ENCODE data around the gene PTPRE.

Gene PTPRE

DNA sequence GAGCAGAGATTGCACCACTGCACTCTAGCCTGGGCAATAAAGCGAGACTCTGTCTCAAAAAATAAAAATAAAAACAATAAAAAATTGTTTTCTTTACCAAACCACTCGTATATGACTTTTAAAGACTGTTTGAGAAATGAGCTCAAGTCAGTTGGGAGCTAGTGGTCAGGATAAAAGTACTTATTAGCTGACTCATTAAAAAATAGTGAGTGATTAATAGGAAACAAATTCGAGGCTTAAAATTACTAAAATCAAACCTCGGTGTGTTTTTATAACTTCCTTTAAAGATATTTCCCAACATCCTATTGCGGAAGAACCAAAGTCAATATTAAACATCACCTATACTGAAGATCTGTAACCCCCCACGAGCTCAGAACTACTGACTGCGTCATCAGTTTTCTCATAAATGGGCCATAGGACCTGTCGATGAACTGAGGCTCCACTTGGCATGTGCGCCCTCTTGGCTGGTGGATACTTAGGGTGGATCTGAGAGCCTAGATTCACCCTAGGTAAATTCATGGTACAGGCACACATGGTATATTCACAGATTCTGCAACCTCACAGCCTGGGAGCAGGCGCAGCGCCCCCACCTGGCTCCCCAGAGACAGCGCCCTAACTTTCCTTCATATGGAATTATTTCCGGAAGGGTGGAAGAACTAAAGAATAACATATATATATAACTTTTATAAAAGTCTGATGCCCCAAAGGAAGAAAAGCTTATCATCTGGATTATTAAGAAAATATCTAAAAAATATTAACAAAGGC, 210.1 kb downstream of the PTPRE start:
- TF ChIP-seq, protein P1, sequence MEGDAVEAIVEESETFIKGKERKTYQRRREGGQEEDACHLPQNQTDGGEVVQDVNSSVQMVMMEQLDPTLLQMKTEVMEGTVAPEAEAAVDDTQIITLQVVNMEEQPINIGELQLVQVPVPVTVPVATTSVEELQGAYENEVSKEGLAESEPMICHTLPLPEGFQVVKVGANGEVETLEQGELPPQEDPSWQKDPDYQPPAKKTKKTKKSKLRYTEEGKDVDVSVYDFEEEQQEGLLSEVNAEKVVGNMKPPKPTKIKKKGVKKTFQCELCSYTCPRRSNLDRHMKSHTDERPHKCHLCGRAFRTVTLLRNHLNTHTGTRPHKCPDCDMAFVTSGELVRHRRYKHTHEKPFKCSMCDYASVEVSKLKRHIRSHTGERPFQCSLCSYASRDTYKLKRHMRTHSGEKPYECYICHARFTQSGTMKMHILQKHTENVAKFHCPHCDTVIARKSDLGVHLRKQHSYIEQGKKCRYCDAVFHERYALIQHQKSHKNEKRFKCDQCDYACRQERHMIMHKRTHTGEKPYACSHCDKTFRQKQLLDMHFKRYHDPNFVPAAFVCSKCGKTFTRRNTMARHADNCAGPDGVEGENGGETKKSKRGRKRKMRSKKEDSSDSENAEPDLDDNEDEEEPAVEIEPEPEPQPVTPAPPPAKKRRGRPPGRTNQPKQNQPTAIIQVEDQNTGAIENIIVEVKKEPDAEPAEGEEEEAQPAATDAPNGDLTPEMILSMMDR (IDR thresholded peaks at IDR 0.05; ENCODE audit: insufficient read depth, missing control alignments), result no peak
- no peak for FAIRE-seq
- DNase-seq (ENCODE audit: insufficient read length, low spot score), result no peak

DNA sequence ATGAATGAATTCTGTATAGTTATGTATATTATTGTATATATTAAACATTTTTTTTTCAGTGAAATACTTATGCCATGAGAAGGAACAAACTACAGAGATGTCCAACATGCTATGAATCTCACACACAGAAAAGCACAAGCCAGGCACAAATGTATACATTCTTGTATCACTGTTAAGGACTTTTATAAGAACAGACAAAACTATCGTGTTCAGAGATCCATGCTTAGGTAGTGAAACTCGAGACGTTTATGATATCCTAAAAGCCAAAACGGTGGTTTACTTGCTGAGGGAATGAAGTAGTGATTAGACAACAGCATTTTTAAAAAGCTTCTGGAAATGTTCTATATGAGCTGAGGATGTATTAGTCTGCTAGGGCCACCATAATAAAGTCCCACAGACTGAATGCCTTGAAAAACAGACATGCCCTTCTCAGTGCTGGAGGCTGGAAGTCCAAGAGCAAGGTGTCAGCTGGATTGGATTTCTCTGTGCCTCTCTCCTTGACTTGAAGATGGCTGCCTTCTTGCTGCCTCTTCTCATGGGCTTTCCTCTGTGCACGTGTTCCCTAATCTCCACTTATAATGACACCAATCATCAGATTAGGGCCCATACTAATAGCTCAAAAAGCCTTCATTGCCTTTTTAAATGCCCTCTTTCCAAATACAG, 215.0 kb downstream of the PTPRE start:
- FAIRE-seq, result no peak
- TF ChIP-seq, protein P1 (IDR thresholded peaks at IDR 0.05; ENCODE audit: insufficient read depth, missing control alignments), result no peak

DNA sequence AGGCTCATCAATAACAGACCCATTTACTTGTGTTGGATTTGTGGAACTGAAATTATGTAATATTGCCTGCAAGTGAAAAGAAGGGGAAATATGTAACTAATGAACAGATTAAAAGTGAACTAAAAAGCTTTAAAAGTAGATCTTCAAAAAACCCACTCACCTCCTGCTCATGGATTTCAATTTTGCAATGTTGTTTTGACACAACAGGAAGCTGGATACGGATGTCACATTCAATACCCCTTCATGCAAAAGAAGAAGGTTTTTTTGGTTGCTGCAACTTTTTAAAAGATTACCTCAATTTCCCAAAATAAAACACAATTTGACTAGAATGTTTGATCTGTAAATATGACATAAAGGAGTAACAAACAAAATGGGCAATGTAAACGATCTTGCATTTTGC, 216.0 kb downstream of the PTPRE start:
- TF ChIP-seq, protein P1 (IDR thresholded peaks at IDR 0.05; ENCODE audit: insufficient read depth, missing control alignments), result no peak
- DNase-seq (ENCODE audit: insufficient read length, low spot score) (no peak), FAIRE-seq (no peak)

More for the DNA sequence above, 215.0 kb downstream of the PTPRE start:
- DNase-seq (ENCODE audit: insufficient read length, low spot score), result peak; percentile 23

DNA sequence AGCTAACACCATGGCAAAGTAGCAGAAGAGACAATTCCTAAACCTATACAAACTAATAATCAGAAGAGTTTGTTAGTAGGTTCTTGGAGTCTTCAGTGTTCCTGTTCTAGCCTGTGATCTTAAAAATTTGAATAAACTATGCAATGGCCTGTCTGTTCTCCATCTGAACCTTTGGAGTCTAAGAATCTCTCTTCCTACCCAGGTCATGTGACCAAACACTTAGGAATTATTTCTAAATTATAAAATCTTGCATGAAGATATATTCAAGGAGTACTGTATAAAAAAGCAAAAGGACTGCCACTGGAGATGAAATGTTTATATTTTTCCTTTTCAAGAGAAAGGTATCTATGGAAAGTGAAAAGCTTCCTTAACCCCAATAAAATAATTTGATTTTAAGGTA, 216.9 kb downstream of the PTPRE start:
- TF ChIP-seq, protein P1 (IDR thresholded peaks at IDR 0.05; ENCODE audit: insufficient read depth, missing control alignments), result no peak
- FAIRE-seq, result no peak

DNA sequence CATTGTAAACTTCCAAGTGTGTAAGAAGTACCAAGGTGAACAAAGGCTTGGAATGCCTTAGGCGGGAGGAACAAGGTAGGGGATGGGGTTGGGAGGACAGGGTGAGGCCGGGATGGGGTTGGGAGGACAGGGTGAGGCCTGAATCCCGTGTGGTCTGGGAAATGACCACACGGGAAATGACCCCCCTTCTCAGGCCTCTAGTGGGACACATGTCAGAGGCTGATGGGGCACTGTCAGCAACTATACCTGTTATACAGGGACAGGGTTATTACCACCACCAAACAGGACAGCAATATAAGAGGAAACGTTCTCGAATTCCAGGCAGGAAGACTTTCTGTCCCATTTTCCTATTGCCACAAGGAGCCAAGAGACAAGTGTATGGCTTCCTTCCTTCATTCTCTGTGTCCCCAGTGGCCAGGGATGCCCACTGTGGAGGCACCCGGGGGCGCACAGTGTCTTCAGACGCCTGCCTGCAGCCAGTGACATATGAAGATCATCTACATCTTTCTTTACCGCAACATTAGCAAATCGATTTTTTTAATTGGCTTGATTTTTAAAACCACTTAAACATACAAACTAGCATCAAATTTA, 218.0 kb downstream of the PTPRE start:
- TF ChIP-seq, protein P1 (IDR thresholded peaks at IDR 0.05; ENCODE audit: insufficient read depth, missing control alignments), result no peak
- FAIRE-seq, result no peak
- no peak for DNase-seq (ENCODE audit: insufficient read length, low spot score)

More for the DNA sequence above, 216.9 kb downstream of the PTPRE start:
- no peak for DNase-seq (ENCODE audit: insufficient read length, low spot score)

DNA sequence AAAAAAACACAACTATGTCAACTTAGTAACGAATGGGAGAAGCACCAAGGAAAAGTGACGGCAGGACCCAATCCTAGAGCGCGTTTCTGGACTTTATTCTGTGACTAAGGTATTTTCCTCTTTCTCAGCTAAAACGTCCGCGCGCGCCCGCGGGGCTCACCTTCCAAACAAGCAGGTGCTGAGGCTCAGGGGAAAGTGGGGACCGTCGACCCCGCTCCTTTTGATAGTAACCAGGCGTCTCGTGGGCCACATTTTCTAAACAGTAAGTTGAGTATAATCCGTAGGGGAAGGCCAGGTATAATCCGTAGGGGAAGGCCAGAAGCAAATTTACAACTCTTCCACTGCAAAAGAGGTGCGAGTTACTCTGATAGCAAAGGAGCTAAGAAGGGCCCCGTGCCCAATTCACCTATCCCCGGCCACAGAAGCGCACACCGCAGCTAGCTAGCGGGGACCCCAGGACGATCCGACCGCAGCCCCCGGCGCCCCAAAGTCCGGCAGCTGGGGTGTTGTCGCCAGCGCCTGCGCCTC, 218.6 kb downstream of the PTPRE start:
- TF ChIP-seq, protein P1 (IDR thresholded peaks at IDR 0.05; ENCODE audit: insufficient read depth, missing control alignments), result no peak
- DNase-seq (ENCODE audit: insufficient read length, low spot score) (no peak), FAIRE-seq (no peak)
